Activated effector memory CD4-positive, alpha-beta T cell treated with anti-CD3 and anti-CD28 coated beads, Interleukin-2, amount 50 U/mL, for 16 hours (primary cell): ENCODE results near the gene IAH1.
"Not testable (repeated sequence)": the region's sequence is repeated elsewhere in the genome, so short reads cannot be mapped to it uniquely, and the experiment has no call there.

Experiments used
- DNase-seq: peaks from one replicate; pipeline ENCODE4 v3.0.0-alpha.2; 2020

IAH1 gene

DNA sequence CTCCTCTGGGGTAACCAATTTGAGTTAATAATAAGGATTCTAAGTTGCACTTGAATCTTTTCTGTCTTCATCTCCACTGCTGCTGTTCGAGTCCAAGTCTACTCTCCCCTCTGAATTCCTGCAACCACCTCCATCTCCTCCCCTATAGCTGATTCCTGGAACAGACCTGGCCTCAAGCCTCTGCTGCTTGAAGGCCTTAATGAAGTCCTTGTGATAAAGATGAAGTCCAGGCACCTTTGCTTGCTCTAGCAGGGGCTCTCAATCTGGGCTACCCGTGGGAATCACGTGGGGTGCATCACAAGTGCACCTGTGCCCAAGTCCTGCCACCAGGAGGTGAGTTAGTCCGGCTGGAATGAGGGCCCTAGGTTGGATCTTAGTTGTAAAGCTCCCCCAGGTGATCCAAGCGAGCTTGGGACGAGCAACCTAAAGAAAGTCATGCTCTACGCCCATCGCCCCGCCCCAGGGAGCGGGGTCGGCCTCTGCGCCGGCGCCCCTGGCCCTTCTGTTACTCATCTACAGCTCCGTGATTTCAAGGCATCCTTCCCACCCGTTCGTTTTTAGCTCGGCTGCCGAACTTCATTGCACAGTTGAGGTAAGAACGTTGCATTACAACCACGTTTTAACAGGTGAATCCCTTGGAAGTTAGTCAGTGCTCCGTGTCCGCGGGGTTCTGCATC is 905 bp upstream of the IAH1 start:
- DNase-seq: peak; percentile 70

DNA sequence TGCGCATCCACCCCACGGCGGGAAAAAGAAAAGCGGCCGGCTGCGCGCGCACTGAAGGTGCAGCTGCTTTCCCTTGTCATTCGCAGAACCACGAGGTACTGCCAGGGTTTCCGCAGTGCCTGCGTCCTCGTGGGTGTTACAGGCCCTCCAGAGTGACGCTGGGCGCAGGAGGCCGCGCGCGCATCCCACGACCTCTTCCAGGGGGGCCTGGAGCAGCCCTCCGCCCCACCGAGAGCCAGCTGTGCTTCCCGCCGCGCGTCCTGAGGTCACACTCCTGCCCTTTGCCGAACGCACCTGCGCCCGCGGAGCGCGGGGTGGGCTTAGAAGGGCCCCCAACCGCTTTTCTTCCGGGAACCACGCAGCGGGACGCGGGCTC is 378 bp upstream of the IAH1 start:
- DNase-seq: peak; percentile 89

DNA sequence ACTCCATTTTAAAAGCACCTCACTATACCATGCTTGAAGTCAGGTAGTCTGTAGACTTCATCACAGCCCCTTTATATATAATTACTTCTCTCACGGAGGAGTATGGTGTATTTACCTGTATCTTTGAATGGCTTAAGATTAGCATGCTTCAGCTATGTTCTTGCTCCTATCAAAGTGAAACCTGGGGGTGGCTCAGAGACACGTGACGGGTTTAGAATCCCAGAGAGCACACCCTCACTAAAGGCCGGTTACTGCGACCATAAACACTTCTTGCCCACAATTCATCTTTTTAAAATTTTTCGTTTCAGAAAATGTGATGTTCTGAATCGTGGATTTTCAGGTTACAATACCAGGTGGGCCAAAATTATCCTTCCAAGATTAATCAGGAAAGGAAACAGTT is 3.6 kb downstream of the IAH1 start:
- no peak for DNase-seq

DNA sequence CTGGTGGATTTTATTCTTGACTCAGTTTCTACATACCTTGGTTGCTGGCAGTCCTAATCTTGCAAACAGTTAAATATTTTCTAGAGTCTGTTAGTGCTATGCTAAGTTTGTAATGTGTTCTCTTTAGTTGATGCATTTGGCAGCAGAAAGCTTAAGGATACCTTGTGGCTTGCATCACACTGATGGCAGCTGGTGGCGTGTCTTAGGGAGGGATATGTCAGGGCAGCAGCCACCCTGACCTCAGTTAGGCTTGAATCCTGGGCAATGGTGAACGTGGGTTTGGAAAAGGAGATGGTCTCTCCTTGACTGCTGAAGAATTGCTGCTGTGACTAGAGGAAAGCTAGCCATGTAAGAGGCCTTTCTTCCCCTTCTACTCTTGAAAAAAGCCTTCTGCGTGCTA is 4.2 kb downstream of the IAH1 start:
- no peak for DNase-seq

DNA sequence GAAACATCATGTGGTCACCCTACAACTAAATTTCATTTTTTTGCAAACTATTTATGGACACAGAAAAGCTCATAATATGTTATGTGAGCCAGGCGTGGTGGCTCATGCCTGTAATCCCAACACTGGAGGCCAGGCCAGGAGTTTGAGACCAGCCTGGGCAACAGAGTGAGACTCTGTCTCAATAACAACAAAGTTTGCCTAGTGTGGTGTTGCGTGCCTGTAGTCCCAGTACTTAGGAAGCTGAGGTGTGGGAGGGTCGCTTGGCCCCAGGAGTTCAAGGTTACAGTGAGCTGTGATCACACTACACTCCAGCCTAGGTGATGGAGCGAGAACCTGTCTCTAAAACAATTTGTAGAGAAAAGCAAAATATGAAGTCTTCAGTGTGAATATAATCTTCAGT is 5.8 kb downstream of the IAH1 start:
- DNase-seq: no peak

DNA sequence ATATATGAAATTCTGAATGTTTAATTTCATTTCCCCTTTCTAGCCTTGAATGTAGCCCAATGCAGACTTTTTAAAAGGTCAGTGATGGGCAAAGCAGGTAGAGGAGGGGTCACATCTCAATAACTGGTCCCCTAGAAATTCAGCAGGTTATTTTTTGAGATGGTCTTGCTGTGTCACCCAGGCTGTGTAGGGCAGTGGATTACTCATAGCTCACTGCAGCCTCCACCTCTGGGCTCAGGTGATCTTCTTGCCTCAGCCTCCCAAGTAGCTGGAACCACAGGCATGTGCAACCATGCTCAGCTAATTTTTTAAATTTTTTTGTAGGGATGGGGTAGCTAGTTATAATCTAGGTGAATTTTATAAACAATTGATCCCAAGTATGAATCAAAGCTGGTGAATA is 8.8 kb downstream of the IAH1 start:
- DNase-seq: no peak

DNA sequence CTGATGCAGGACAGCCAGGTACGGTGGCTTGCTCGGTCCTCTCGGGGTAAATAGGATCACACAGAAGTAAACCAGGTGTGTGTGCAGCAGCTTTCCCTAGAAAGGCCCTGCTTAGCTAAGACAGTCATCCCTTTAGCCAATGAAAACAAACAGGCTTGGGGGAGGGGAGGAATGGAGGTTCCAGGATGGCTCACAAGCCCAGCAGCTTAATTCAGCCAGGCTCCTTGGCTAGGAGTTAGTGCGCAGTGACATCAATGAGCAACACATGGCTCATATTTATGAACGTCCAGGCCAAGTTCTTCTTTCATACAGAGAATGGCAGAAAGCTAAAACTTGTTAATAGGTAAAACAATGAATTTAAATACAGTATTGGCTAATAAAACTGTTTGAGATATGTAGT is 10.2 kb downstream of the IAH1 start:
- no peak for DNase-seq

DNA sequence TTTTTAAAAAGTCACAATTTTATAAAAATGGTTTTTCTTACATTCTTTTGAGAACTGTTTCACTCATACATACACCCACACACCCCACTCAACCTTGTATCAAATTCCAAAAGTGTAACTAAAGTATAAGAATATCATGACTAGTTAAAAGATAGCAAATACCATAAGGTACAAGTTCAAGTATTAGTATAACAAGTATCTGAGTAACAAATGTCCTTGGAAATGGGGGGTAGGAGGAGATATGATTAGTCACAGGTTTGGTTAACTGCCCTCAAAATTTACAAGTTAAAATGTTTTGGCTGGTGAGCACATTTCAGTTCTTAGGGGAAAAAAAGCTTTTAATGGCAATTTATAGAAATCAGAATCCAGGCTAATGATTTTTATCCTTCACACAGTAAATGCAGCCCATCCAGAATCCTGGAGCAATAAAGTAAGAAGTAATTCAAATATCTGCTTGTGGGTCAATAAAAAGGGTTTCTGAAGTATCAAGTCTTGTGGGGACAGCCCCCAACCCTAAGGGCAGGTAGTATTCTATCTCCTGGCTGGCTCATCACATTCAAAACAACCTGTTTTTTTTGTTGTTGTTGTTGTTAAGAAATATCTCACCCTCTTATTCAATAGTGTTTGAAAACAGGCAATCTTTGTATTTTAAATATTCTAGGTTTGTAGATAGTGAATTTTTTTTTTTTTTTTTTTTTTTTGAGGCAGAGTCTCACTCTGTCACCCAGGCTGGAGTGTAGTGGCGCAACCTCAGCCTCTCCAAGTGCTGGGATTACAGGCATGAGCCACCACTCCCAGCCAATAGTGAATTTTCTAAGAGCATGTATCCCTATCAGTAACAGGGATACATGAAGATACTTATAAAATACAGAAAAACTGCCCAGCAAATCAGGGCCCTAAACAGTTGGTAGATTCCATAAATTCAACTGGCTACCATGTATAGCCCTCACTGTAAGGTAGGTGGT is 14.5 kb downstream of the IAH1 start:
- DNase-seq: no peak

DNA sequence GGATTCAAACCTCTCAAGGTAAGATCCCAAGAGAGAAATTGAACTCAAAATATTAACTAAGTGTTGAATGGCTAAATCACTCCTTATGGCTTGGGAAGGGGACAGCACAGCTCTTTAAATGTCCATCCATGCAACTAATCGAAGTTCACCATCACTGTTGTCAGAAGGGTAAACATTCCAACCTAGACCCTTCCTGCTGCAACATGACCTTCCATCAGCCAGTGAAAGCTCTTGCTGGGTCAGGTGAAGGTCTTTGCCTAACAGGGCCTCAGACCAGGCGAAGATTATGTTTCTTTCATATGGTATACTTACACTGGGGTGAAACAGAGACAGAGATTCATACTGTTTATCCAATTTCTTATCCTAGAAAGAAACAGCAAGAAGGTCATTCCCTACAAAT is 16.4 kb downstream of the IAH1 start:
- DNase-seq: no peak

DNA sequence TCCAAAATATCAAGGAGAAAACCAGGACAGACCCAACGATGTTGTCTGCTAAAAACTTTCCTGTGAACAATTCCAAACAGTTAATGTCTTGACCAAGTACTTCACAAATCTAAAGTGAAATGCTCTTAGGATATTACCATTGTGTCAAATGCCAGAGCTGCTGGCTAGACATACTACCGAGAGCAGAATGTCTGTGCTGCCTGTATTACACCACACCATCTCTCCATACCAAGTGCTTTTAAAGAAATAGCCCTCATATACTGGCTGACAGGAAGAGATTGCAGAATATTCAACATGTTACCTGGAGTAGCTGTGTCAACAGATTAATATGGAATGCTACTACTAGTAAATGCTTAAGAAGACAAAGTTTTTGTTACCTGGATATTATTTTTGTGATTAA is 18.6 kb downstream of the IAH1 start:
- DNase-seq: no peak

DNA sequence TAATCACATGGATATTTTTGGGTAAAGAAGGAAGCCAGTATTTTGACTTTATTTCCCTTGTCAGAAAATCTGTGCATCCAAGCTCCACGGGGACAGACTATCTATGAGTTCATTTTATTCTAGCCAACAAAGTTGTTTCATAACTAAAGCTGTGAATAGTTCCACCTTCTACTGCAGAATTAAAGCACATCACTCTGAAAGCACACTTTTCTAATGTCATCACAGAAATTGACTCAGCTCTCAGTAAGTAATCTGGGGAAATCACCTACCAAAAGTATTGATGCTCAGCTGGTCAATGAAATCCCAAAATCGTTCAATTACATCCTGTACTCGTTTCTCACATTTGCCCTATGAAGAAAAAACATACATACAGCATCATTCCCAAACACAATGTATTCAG is 19.1 kb downstream of the IAH1 start:
- no peak for DNase-seq

DNA sequence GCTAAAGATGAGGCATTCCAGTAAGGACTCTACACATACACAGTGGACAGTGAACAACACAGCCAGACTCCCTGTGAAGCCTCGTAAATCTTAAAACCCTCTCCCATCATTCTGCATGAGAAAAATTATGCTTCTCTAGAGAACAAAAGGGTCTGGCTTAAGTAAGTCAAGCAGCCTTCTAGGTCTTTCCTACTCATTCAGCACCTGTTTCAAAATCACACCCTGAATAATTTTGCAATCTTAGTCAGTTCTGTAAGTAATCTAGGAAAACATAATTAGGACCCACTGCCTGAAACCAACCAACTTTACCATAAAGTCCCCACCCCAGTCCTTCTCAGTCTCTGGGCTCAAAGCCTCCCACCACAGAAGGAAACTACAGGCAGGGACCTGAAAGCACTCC is 19.7 kb downstream of the IAH1 start:
- no peak for DNase-seq

DNA sequence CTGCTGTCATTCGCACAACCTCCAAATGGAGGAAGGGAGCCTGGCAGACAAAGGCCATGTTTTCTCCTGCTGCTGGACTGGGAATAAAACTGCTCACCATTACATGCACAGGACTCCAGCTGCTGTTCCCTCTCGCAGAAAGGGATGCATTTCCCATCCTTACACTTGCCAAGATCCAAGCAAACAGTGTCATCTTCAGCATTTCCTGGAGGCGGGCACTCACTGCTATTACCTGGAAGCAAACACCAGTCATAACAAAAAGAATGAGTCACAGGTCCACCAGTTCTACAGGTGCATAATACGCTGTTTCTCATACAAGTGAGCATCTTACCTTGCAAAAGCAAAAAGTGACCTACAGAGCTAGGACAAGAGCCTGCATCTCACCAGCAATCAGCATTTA is 22.7 kb downstream of the IAH1 start:
- no peak for DNase-seq

DNA sequence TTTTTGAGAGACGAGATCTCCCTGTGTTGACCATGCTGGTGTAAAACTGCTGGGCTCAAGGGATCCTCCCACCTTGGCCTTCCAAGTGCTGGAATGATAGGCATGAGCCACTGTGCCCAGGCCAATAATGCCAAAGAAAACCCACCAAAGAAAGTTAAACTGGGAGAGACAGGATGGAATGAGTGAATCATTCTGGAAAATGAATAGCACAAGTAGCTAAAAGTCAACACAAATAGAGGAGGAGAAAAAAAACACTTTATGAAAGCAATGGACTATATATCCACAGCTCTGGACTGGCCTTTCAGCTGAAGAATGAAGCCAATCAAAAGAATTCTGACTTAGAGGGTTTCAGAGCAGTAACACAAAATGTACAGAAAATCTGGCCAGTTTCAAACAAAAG is 23.9 kb downstream of the IAH1 start:
- no peak for DNase-seq

DNA sequence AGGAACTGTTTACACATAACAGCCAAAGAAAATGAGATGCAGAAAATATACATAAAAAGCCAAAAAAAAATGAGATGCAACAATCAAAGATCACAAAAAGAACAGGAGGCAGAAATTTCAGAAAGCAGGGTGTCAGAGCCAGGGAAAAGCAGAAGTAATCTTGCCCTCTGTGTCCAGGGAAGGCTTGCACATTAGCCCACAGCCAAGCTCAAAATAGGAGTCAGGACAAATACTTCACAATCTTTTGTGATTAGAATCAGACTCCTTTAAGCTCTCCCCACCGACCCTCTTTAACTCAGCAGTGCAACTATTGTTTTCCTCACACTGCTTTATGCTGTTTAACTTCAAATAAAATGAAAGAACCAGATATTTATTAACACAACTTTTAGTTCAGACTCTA is 34.6 kb downstream of the IAH1 start:
- DNase-seq: no peak

DNA sequence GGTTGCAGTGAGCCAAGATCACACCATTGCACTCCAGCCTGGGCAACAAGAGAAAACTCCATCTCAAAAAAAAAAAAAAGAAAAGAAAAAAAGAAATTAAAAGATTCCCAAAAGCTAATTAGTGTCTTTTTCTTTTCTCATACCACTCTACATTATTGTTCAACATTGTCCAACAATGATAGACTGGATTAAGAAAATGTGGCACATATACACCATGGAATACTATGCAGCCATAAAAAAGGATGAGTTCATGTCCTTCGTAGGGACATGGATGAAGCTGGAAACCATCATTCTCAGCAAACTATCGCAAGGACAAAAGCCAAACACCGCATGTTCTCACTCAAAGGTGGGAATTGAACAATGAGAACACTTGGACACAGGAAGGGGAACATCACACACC is 39.6 kb downstream of the IAH1 start:
- not testable (repeated sequence) for DNase-seq

DNA sequence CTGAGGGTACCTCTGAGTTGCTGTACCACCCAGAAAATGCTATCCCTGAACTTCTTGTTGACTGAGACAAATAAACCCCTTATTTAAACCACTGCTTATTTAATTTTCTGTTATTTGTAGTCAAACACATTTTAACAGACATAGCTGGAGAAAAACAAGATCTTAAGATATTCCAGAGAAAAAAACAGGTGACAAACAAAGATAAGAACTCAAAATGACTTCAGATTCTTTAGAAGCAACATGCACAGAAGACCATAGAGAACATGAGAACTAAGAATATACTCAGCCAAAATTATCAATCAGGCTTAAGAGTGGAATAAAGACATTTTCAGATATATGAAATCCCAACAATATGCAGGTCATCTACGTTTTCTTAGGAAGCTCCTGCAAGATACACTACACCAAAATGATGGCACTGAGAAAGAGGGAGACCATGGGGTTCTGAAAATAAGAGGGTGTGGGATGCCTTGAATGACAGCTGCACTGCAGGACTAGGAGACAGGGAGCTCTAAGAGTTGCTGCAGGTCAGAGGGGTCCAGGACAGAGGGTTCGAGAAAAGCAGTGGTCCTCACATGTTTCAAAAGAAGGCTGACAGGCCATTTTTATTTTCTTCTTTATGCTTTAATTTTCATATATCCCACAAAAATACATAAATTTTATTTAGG is 42.9 kb downstream of the IAH1 start:
- no peak for DNase-seq

DNA sequence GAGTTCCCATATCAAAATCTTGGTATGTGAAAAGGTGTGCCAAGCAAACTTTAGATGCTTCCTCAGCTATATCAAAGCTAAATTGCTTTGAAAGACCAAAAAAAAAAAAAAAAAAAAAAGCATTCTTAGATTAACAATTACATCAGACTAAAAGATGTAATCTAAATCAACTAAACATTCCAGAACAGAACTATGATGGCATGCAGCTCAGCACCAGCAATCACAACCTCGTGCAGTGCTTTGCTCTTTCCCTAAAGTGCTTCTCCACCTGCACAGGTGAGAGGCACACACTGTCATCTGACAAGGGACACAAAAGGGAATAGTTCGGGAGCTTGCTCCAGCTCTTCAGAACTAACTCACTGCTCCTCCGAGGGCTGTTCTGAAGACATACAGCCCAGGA is 43.8 kb downstream of the IAH1 start:
- no peak for DNase-seq

DNA sequence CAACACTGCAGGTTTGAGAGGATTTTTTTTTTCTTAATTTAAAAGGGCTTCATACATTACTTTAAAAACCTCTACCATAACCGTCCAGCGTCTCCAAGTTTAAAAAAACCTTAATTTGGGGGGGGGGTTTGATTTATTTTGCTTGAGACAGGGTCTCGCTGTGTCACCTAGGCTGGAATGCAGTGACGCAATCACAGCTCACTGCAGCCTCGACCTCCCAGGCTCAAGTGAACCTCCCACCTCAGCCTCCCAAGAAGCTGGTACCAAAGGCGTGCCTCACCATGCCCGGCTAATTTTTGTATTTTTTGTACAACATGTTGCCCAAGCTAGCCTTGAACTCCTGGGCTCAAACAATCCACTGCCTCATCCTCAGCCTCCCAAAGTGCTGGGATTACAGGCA is 44.4 kb downstream of the IAH1 start:
- no peak for DNase-seq

DNA sequence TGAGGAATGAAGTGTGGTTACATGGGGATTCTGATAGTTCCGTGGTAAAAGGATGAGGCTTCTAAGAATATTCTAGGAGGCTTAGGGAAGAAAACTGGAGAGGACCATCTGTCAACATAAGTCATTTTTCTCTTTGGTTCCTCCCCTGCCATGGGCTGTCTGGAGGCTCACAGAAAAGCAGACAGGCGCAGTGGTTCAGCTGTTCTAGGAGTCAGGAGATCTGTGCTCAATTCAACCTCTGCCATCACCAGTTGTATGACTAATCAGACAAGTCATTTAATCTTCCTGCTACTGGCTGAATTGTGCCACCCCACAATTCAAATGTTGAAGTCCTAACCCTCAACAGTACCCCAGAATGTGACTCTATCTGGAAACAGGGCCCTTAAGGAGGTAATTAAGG is 44.9 kb downstream of the IAH1 start:
- DNase-seq: no peak

DNA sequence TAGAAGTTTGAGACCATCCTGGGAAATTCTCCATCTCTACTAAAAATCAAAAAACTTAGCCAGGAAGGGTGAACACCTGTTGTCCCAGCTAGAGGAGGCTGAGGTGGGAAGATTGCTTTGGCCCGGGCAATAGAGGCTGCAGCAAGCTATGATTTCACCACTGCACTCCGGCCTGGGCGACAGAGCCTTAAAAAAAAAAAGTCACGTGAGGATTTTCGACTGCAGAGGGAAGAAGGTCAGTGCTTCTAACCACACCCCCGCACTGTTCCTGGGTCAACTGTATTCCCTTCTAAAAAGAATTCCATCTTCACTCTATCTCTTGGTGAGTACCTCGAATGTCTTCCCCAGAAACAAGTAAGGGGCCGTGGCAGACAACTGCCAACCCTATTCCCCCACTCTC is 49.9 kb downstream of the IAH1 start:
- no peak for DNase-seq

DNA sequence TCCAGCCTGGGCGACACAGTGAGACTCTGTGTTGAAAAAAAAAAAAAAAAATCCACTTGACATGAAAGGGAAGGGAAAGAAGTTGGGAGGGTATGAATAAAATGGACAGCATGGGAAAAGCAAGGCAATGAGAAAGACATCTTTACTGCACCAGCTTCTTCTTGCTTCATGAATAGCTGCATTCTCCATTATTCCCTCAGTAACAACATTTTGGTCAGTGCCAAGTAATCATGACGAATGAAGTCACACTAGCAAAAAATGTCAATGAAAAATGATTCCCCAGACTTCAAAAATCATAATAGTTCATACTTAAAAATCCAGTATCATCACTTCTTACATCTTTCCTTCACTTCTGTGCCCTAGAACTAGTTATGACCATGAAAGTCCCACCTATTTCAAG is 50.9 kb downstream of the IAH1 start:
- DNase-seq: no peak

DNA sequence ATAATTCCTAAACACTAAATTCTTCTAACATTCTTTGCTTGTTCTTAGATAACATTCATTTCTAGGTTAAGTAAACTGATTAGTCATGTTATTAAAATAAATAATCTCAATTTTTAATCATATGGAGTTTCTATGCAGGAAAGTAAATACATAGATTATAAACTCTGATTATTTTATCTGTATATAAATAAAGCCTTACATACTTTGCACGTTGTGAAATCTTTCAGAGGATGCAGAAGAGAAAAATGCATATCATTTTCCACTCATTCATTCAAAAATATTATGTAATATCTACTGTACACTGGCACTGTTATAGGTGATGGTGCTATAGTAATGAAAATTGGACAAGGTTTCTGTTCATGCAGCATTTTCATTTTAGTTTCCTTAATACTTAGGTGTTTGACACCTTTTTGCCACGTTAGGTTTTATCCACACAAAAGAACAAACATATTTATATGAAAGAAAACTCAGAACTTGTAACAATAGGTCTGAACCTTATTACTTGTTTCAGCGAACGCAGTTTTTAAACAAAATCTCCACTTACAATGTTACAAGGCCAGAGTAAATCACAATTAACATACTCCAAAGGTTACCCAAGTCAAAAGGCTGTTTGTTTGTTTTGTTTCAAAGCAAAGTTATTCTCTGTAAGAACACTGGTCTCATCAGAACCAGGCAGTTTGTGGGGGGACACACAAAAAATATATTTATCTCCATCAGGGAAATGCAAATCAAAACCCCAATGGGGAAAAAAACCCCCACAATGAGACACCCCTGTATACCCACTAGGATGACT is 53.8 kb downstream of the IAH1 start:
- DNase-seq: no peak
